Breast epithelium (tissue), 4 donors: Measurements from ENCODE around the gene BNIP3. TPM values are rescaled to one million over a fixed set of nuclear protein-coding genes. Genes with fewer than 3 reads are reported as not detected.
"Not testable (repeated sequence)": the region's sequence is repeated elsewhere in the genome, so short reads cannot be mapped to it uniquely, and the experiment has no call there.

Experiments
- DNase-seq, 2 donors: peaks; one replicate each; pipeline ENCODE4 v3.0.0-alpha.2; 2019; ENCODE audit warnings: low spot score in 2 of 2
- H3K27ac ChIP-seq, 2 donors: fragments of 200-600 bp; sonication (generic) in 1 of 2; one replicate each; pipeline ENCODE4 v1.5.1; 2016 to 2019; ENCODE audit warnings: mild to moderate bottlenecking in 1 of 2
- H3K27me3 ChIP-seq, 2 donors: fragments of 200-600 bp; sonication (generic) in 1 of 2; one replicate each; pipeline versions ENCODE4 v1.5.1 to v1.6.0; 2017 to 2019; ENCODE audit warnings: control low read depth in 1 of 2, mild to moderate bottlenecking in 1 of 2
- H3K36me3 ChIP-seq: fragments of 200-600 bp; one replicate; pipeline ENCODE4 v1.5.1; 2019
- H3K4me1 ChIP-seq, 2 donors: fragments of 200-600 bp; sonication (generic); one replicate each; pipeline ENCODE4 v1.5.1; 2016 to 2019; ENCODE audit warnings: control low read depth in 1 of 2
- H3K4me3 ChIP-seq, 3 donors: fragments of 200-600 bp; sonication (generic); 1 replicate in 2 of 3; 2 replicates in 1 of 3; pipeline ENCODE4 v1.5.1; 2016 to 2019; ENCODE audit warnings: mild to moderate bottlenecking in 3 of 3, moderate library complexity in 2 of 3
- H3K9me3 ChIP-seq, 2 donors: fragments of 200-600 bp; sonication (generic) in 1 of 2; one replicate each; pipeline ENCODE4 v1.5.1; 2016 to 2019; ENCODE audit warnings: control low read depth in 1 of 2
- POLR2A ChIP-seq: fragments of 450-650 bp; IDR thresholded peaks from one replicate; pipeline ENCODE4 v1.6.1; 2016; ENCODE audit warnings: antibody characterized with exemption, mild to moderate bottlenecking, moderate library complexity
- POLR2AphosphoS5 ChIP-seq, 3 donors: sonication (generic); formaldehyde crosslinking; IDR thresholded peaks; one replicate each; pipeline ENCODE4 v1.6.1; 2017; ENCODE audit warnings: antibody characterized with exemption in 3 of 3
- intact Hi-C: fragments of 100-400 bp; cut with DNase I; formaldehyde crosslinking; loops from one replicate; pipeline ENCODE4 v1.15.1; 2023; ENCODE audit warnings: low total_unique reads
- total RNA-seq, 3 donors: library from RNA; depleted of rRNA; stranded (reverse); fragments of >200 nt; gene quantifications; one replicate each; pipeline ENCODE4 v1.1.0, GENCODE V29; 2016
- TF ChIP-seq, protein P1 (sequence below), 3 donors: fragments of 450-650 bp; IDR thresholded peaks; one replicate each; pipeline ENCODE4 v1.5.1; 2016 to 2017; ENCODE audit warnings: antibody characterized with exemption in 3 of 3, mild to moderate bottlenecking in 3 of 3, moderate library complexity in 3 of 3

Gene BNIP3
- total RNA-seq, 3 donors from 2014 or later, result 81.9 to 235 (median 107) TPM

GRCh38 chr10:131925011-131925649 lies 56.6 kb downstream of the BNIP3 start:
- H3K9me3 ChIP-seq, result peaks cover 0 to 11% of the 10 kb centered on the region in 2 donors
- H3K27me3 ChIP-seq, result no peaks in the 10 kb centered on the region
- H3K27ac ChIP-seq, result no peak overlapping the region
- TF ChIP-seq POLR2AphosphoS5 (IDR thresholded peaks at IDR 0.05), result no peak
- TF ChIP-seq, protein P1, sequence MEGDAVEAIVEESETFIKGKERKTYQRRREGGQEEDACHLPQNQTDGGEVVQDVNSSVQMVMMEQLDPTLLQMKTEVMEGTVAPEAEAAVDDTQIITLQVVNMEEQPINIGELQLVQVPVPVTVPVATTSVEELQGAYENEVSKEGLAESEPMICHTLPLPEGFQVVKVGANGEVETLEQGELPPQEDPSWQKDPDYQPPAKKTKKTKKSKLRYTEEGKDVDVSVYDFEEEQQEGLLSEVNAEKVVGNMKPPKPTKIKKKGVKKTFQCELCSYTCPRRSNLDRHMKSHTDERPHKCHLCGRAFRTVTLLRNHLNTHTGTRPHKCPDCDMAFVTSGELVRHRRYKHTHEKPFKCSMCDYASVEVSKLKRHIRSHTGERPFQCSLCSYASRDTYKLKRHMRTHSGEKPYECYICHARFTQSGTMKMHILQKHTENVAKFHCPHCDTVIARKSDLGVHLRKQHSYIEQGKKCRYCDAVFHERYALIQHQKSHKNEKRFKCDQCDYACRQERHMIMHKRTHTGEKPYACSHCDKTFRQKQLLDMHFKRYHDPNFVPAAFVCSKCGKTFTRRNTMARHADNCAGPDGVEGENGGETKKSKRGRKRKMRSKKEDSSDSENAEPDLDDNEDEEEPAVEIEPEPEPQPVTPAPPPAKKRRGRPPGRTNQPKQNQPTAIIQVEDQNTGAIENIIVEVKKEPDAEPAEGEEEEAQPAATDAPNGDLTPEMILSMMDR (IDR thresholded peaks at IDR 0.05), result no peak
- TF ChIP-seq POLR2A, result no peak
- intact Hi-C loops, result no loop called here
- H3K4me3 ChIP-seq, result no peak overlapping the region
- H3K36me3 ChIP-seq, result no peaks in the 10 kb centered on the region
- H3K4me1 ChIP-seq, result peaks cover 0 to 3% of the 10 kb centered on the region in 2 donors
- DNase-seq, result no peak

- no peak for DNase-seq
- H3K9me3 ChIP-seq, result peaks cover 0 to 11% of the 10 kb centered on the region in 2 donors
- TF ChIP-seq, protein P1 (IDR thresholded peaks at IDR 0.05), result no peak
- TF ChIP-seq POLR2AphosphoS5 (IDR thresholded peaks at IDR 0.05), result no peak
- no peak for TF ChIP-seq POLR2A
- intact Hi-C loops, result no loop called here
- H3K36me3 ChIP-seq, result no peaks in the 10 kb centered on the region
- no peaks in the 10 kb centered on the region for H3K4me1 ChIP-seq
- H3K27me3 ChIP-seq, result no peaks in the 10 kb centered on the region
- H3K27ac ChIP-seq, result no peak overlapping the region
- H3K4me3 ChIP-seq, result no peak overlapping the region
Measured at GRCh38 chr10:131923038-131923756, 58.5 kb downstream of the BNIP3 start.

DNA sequence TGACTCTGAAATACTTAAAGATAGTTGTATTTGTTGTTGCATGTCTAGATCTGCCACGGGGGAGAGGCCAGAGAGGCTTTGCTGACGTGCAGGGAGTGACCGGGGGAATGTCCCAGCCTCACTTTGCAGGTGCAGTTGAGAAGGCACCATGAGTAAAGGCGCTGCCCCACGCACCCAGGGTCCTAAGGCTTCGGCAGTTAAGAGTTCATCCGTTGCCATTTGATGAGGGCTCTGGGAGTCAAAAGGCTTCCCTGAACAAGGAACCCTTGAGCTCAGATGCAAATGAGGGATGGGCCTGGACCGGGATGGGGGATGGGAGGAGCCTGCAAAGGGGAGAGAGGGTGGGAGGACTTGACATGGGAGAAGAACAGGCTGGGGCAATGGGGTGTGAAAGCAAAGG lies 60.5 kb downstream of the BNIP3 start:
- Histone ChIP-seq H3K27ac (no peak overlapping the region), H3K27me3 (no peaks in the 10 kb centered on the region), H3K36me3 (no peaks in the 10 kb centered on the region), H3K4me3 (no peak overlapping the region), H3K4me1 (no peaks in the 10 kb centered on the region), H3K9me3 (peaks cover 0 to 11% of the 10 kb centered on the region in 2 donors)
- no peak for DNase-seq
- no peak for TF ChIP-seq POLR2AphosphoS5 (IDR thresholded peaks at IDR 0.05)
- intact Hi-C loops, result no loop called here

GRCh38 chr10:131920693-131921092 lies 61.0 kb downstream of the BNIP3 start:
- DNase-seq, result no peak
- intact Hi-C loops, result no loop called here
- TF ChIP-seq POLR2A (no peak), POLR2AphosphoS5 (IDR thresholded peaks at IDR 0.05) (no peak)
- TF ChIP-seq, protein P1 (IDR thresholded peaks at IDR 0.05), result no peak

DNA sequence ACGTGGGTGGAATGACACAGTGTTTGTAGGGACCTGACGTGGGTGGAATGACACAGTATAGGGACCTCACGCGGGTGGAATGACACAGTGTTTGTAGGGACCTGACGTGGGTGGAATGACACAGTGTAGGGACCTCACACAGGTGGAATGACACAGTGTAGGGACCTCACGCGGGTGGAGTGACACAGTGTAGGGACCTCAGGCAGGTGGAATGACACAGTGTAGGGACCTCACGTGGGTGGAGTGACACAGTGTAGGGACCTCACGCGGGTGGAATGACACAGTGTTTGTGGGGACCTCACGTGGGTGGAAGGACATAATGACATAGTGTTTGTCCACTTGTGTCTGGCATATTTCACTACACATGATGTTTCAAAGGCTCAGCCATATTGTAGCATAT lies 61.6 kb downstream of the BNIP3 start:
- Histone ChIP-seq H3K9me3 (peaks cover 0 to 1% of the 10 kb centered on the region in 2 donors), H3K4me1 (no peaks in the 10 kb centered on the region), H3K36me3 (no peaks in the 10 kb centered on the region), H3K27me3 (no peaks in the 10 kb centered on the region), H3K27ac (no peak overlapping the region), H3K4me3 (no peak overlapping the region)
- no peak for DNase-seq
- intact Hi-C loops, result no loop called here
- TF ChIP-seq POLR2AphosphoS5 (IDR thresholded peaks at IDR 0.05) (no peak), POLR2A (no peak)
- TF ChIP-seq, protein P1 (IDR thresholded peaks at IDR 0.05), result no peak

More at GRCh38 chr10:131920693-131921092, 61.0 kb downstream of the BNIP3 start:
- H3K36me3 ChIP-seq, result no peaks in the 10 kb centered on the region
- peaks cover 0 to 7% of the 10 kb centered on the region in 2 donors for H3K9me3 ChIP-seq
- no peak overlapping the region for H3K4me3 ChIP-seq
- no peak overlapping the region for H3K27ac ChIP-seq
- no peaks in the 10 kb centered on the region for H3K4me1 ChIP-seq
- no peaks in the 10 kb centered on the region for H3K27me3 ChIP-seq

DNA sequence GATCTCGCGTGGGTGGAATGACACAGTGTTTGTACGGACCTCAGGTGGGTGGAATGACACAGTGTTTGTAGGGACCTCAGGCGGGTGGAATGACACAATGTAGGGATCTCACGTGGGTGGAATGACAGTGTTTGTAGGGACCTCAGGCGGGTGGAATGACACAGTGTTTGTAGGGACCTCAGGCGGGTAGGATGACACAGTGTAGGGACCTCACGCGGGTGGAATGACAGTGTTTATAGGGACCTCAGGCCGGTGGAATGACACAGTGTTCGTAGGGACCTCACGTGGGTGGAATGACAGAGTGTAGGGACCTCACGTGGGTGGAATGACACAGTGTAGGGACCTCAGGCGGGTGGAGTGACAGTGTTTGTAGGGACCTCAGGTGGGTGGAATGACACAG lies 62.3 kb downstream of the BNIP3 start:
- H3K9me3 ChIP-seq, H3K27me3 ChIP-seq, H3K36me3 ChIP-seq, H3K4me1 ChIP-seq, DNase-seq, H3K27ac ChIP-seq, intact Hi-C loops, H3K4me3 ChIP-seq: not testable (repeated sequence)
